HG02798 (cell line): Measurements from ENCODE around the gene TCF4.

ENCODE experiments used
- ATAC-seq: cut with Tn5 transposase; IDR thresholded peaks from one replicate; pipeline ENCODE4 v1.9.1; 2021; ENCODE audit warnings: mild to moderate bottlenecking; ENCODE audit not compliant: unreplicated experiment, poor library complexity

Gene TCF4

DNA sequence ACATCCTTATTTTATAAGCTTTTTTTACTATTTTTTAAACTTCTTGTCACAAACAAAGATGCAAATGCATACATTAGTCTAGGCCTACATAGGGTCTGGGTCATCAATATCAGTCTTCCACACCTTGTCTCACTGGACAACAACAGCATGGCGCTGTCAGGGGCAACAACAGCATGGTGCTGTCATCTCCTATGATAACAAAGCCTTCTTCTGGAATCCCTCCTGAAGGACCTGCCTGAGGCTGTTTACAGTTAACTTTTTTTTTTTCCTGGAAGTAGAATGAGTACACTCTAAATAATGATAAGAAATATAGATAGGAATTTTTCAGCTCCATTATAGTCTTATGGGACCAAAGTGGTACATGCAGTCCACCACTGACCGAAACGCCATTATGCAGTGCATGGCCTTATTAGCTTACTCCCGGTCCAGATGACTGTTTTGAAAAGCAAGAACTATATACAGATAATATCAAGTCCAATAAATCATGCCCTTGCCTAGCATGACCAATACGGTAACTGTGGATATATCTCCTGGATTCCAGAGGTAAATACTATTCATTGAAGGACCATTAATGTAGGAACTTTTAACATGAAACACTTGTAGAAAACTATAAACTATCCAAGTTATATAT lies 38.4 kb downstream of the TCF4 start:
- no peak for ATAC-seq

DNA sequence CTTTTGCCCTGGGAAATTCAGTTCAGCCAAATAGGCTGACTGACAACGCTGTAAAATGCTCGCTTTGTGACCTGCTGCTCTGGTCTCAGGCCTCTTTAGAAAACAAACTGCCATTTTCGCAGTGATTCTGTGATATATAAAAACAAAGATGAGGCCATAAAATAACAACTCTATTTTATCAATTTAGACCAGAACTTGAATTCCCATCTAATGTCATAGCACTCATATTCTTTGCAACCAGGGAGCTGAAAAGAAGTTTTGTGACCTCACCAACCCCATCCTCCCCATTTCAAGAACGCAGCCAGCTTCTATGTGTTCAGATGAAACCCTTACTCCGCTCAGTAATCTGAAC lies 40.3 kb downstream of the TCF4 start:
- ATAC-seq = no peak

DNA sequence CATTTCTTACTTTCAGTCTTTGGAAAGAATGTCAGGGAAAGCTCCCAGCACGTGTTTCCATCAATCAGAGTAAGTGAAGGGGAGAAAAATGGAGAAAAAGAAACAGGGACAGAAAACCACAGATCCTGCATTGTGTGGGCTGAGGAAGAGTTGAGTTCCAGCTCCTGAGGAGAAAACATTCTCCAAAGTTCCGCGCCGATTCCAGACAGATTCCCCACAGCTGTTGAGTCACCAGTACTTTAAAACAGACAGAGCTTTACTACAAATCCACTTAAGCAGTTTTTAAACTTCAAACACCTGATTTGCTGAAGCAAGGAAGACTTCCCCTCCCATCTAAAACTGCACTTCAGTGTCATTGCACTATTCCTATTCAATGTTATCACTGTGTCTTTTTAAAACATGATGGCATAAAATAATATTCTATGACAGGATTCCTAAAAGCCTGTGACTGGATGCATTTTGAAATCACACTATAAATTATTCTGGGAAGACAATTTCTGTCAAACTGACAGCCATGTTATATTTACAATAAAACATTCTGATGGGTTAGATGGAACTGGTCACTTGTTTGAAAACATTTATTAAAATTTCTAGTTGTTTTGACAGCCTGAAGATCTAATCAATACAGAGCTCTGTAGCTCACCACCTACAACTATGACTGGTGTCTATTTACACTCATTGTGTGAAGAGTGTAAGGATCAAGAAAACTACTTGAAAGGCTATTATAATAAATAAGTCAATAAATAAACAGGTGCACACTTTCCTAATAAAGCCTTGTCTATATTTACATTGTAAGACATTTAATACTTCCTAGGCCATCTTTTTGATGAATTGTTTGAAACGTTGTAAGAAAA lies 40.9 kb downstream of the TCF4 start:
- no peak for ATAC-seq

DNA sequence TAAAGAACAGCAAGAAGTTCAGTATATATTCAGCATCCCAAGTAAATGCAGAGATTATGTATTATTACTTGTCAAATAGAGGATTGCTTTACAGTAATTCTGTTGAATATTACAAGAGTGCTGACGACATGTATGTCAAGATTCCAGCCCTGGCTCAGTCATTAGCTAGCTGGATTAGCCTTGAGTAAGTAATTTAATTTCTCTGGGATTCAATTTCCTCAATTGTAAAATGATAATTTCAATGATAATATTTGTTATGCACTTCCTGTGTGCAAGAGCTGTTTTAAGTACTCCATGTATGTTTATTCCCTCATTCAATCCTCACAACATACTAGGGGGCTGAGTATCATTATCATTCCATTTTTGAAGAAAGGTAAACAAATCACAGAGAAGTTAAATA lies 44.0 kb downstream of the TCF4 start:
- no peak for ATAC-seq

DNA sequence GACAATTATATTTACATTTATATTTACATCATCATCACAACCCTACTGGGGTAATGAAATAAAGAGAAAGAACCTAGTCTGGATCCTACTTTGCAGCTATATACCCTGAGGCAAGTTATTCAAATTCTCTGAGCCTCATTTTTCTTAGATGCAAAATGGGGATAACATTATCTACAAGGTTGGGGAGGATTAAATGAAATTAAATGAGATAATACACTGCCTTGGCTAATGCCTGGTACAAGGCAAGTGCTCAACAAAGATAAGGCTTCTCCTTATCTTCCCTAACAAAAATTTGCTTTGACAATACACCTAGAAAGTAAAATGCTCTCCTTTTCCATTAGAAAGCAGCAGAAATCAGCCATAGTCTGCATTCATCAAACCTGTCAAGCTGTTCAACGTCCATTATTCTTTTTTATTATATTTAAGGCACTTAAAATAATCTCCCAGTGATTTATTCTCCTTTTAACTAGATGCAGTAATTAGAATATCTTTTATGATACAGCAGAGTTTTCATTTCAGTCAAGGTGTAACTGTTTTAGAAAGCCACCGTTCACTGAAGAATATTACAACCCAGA lies 44.8 kb downstream of the TCF4 start:
- ATAC-seq = no peak

DNA sequence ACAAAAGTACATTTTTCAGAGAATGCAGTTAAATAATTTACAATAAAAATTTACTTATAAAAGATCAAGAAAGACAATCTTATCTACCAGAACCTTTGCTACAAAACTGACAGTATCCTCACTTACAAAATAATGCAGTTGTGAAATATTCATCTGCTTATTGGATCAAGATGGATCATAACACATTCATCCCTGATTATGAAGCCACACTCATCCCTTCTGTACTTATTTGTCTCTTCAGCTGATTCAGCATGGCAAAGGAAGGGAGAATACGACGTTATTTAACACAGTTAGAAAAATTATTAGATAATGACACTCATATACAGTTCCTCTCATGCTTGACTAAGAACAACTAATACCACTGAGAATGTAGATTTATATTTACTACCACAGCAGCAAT lies 46.4 kb downstream of the TCF4 start:
- no peak for ATAC-seq

DNA sequence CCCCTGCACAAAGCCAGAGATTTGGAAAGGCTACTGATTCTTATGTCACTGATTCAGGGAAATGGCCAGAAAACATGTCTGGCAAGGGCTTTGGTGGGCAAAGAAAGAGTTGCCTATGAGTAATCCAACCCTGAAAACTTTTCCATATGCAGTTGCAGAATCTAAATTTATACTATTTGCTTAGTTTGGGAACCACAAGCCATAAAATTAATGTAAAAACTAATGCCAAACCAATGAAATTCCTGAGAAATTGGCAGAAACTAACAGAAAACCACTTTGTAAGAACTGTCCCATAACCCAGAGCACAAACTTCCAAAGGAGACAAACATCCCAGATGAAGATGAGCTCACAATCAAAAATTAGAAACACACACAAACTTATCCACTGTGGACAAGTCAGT lies 48.8 kb downstream of the TCF4 start:
- no peak for ATAC-seq

DNA sequence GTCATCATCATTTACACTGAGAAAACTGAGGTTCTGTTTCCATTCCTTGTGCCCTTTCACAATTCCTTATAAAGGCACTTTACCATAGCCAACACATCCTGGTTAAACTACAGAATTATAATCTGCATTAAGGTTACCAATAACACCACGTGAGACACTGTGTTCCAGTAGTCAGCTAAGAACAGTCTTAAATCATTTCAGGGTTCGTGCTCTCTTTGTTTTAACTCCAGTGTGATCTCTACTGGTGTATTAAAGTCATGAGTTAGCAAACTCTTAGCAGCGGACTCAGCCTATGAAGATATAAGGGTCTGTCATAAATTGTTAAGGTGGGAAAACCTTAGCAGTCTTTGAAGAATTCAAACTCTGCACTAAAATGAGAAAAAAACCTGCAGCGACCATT lies 53.0 kb downstream of the TCF4 start:
- ATAC-seq = no peak

DNA sequence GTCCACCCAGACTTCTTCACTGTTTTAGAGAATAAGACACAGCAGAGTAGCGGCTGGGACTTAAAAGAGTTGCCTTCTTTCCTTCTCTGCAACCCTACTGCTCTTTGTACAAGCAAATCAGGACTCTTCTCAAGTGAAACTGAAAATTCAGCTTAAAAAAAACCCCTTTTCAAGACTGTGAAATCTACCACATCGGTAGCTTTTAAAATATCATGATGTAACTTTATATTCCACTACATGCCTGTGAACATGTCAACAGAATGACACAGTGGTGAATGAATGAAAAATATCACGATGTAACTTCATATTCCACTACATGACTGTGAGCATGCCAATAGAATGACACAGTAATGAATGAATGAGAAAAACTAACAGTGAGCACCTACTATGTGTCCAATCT lies 53.4 kb downstream of the TCF4 start:
- peak; percentile 44 for ATAC-seq

DNA sequence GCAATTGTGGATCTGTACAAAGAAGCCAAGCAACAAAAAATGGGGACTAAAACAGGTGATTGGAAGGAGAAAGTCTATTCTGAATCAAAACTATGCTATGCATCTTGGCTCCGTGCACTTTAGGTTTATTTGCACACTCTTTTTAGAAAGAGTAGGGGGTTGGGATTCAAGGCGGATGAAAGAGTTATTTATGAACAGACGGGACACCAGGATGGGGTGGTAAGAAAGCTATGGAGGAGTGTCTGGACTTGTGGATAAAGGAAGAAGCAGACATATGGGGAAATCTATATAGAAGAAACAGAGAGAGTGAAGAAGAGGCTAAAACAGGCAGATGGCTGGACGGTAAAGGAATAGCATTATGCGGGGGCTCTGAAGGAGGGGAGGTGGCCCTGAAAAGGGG lies 57.8 kb downstream of the TCF4 start:
- ATAC-seq = no peak

DNA sequence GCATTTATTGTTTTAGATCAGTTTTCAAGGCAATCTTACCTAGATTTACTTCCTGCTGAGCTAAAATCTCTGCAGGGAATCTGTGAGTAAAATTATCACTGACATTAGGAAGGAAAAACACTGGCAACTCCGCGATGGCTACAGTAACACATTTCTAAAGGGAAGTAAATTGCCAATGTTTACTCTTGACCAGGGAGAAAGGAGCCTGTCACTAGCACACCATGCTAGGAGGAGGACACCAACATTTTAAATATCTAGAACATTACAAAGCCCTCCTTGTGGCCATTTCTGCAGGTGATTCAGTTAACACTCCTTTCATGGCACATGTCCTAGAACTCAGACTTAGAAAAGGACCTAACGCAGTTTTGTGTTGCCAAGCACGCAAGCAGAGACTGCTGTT lies 58.4 kb downstream of the TCF4 start:
- no peak for ATAC-seq

DNA sequence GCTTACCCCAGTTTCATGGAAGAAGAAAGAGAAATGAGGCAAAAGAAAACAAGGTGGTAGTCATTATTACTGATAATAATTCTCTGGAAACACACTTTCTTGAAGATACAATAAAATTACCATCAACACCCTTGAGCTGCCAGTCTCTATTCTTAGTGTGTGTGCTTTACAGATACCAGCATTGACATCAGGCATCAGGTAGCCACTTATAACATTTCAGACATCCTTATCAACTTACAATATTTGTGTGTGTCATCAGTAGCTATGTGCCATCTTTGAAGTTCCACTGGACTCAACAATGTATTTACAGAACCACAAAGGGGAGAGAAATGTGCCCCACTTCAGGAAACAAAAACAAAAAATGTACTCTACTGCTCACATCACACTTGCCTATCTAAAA lies 62.1 kb downstream of the TCF4 start:
- no peak for ATAC-seq

DNA sequence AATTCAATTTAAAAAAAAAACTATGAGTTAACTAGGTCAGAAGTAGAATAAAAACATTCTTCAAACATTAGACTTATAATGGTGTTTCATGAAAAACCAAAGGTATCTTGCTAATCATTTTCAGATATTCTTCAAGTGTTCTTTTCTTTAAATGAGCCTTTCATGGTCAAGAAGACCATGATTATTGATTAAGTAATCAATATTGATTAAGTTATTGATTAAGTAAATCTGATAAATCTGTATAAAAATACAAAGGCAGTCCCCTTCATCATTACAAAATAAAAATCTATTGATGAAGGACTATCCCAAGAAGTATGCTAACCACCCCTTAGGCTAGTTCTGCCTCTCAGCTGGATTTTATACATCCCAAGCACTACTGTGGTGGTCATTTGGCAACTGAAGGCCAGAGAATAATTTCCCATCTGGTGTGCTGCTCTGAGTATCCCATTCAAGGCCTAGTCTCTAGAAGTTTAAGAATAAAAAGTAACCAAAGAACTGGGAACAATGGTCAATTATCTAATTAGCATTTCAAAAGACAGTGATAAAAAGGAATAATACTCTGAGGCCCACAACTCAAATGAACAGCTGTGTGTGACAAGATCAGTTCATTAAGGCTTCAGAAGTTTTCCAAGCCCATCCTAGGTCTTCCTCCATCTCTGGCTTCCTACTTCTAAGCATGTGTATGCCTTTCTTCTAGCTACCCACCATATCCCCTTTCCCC lies 63.5 kb downstream of the TCF4 start:
- no peak for ATAC-seq

DNA sequence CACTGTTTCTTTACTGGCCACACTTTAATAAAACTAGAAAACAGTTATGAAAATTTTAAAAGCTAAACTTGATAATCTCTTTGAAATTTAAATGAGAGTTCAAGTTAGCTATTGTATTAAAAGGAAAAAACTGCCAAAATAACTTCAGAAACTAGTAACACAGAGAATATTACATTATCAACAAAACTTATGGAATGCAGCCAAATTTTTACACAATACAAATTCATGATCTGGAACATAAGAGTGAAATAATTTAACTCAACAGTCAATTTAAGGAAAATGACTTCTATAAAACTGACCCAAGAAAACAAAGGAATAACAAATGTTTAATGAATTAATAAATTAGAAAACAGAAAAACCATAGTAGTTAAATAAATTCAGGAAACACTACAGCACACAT lies 65.0 kb downstream of the TCF4 start:
- ATAC-seq = no peak

DNA sequence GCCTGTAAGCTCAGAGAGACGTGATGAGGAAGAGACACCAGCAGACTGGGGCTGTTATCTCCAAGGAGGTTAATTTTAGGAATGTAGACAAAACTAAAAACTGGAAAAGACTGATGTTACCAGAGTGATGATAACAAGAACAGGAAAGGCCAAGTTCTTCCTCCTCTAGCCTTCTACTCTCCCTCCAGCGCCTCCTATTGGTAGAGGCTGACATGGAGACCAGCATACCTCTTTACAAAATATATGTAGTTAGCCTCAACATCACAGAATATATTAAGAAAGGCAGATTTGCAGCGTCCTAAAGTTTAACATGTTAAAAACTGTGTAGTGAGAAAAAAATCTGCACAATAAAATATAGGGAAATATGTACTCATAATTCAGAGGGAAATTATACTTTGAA lies 66.0 kb downstream of the TCF4 start:
- ATAC-seq = no peak

DNA sequence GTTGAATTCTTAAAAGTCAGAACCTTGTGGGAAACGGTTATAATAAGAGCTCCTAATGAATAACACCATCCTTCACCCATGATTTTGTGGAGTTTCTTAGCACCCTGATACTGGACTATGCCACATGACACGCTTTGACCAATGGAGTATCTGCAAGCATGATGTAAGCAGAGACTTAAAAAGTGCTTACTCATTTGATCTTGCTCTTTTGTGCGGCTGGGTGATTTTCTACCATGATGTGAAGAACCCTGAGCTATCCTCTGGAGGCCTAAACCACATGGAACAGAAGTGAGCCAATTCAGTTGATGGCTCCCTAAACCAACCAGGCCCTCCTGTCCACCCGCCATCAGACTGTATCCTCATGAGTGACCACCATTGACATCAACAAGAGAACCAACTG lies 70.9 kb downstream of the TCF4 start:
- no peak for ATAC-seq

DNA sequence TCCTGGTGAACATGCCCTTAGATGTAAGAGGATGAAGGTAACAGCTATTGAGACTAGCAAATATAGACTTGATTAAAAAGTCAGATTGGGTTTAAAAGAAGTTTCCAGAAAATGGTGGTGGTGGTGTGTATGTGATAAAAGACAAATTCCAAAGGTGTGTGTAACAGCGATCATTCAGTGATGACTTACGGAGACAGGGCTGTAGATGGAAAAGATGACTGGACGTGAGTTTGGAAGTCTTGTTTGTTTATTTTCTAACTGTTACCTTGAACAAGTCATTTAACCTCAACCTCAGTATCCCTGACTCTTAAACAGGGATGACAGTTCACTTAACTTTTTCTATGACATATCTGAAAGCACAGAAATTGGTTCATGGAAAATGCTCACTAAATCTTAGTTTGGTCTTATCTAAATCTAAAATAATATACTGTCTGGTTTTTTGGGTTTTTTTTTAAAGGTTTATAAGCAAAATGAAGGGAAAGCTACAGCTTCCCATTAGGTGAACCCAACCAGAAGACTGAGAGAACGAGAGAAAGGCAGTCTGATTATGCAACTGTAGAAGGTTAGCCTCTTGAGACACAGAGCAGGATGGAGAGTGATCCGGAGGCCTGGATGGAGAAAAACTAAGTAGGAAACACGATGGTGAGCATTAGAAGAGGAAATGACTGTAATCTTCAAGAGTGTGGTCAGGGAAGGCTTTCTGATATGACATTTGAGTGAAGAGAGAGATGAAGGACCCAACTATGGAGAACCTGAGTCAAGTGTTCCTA lies 71.9 kb downstream of the TCF4 start:
- ATAC-seq = no peak

DNA sequence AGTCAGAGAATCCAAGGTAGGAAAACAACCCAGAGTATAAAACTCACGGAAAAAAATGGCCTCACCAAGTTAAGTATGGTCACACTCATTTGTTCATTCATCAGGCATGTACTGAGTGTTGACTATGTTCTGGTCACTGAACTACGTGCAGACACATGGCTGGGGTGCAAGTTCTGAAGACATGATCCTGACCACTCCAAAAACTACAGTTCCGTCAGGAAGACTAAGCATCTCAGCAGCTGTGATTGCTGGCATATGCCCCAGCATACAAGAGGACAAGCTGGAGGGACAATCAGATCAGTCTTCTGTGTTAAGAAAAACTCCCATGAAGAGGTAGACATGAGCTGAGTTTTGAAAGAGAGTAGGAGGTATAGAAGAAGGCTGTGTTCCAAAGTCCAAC lies 72.8 kb downstream of the TCF4 start:
- no peak for ATAC-seq

DNA sequence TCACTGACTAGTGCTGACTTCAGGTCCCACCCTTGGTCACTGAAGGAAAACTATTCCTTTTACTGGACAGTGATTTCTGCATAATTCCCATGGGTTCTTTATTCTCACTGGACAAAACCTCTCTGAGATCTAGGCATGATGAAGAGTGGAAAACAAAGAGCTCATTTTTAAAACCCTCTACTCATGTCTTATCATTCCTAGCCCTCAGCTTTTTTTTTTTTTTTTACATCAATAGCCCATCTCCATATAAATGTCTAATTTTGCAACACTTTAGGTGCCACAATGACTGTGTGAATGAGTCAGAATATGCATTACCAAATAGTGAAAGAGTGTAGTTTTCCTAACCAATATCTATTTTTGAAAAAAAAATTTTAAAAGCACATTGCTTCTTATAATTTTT lies 74.8 kb downstream of the TCF4 start:
- ATAC-seq = no peak

DNA sequence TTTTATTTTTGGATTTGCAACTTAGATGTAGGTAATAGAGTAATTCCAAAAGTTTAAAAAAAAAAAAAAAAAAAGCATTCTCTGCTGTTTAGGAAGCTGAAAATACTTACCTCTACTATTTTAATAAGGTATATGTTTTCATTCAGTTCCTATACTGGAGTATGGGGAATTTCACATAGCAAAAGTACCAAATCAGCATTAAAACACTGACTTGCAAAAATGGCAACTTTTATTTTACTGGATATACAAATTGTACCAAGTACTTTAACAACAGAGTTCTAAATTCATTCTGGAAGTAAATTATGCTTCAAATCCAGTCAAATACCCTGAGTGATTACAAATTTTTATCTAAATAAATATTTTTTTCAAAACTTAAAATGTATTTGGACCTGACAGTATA lies 76.7 kb downstream of the TCF4 start:
- ATAC-seq = no peak

DNA sequence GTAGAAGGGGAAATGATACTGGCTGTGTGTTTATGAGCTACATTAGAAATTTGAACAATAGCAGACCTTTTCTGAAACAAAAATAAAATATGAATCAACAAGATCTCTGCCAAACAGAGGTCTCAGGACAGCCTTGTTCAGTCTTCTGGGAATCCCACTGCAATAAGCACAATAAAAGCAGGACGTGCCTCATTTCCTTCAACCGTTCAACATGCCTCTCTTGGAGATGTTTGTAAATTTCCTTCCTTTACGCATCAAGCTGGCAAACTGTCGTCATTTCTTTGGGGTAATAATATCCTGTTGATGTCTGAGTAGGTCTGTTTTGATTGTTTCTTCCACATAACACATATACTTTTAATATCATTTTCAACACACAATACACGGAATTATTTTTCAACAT lies 77.2 kb downstream of the TCF4 start:
- ATAC-seq = no peak
